CD4-positive, alpha-beta T cell (primary cell): ENCODE measurements around the gene RARA. TPM values are rescaled to one million over a fixed set of nuclear protein-coding genes. Genes with fewer than 3 reads are reported as not detected.

Source experiments
- ATAC-seq: fragments of 200-7000 bp; cut with Tn5 transposase; one replicate; pipeline ENCODE4 v1.10.0; 2022; ENCODE audit warnings: mild to moderate bottlenecking; ENCODE audit not compliant: poor library complexity
- CTCF ChIA-PET: fragments of 350-600 bp; sonication (Branson Sonifier 250); formaldehyde crosslinking; loops from one replicate; lab custom pipeline; 2021; ENCODE audit warnings: antibody characterized with exemption, inconsistent platforms; lab: Charles Lee
- POLR2A ChIA-PET: fragments of 350-600 bp; sonication (Branson Sonifier 250); formaldehyde crosslinking; loops from one replicate; lab custom pipeline; 2021; ENCODE audit warnings: antibody characterized with exemption, inconsistent platforms; lab: Charles Lee
- DNase-seq, 14 experiments: peaks; one replicate each; pipeline ENCODE4 v3.0.0-alpha.2; 2013 to 2020; ENCODE audit warnings: mixed read lengths in 2 of 14
- H3K27ac ChIP-seq, 2 donors: one replicate each; pipeline versions ENCODE4 v1.5.1 to v1.7.0; 2013; ENCODE audit warnings: low read length in 2 of 2, low read depth in 1 of 2, mild to moderate bottlenecking in 1 of 2
- H3K27me3 ChIP-seq, 2 experiments: 1 replicate in 1 of 2; 2 replicates in 1 of 2; pipeline versions ENCODE4 v1.6.1 to v1.7.0; 2013; ENCODE audit warnings: low read length in 2 of 2, control low read depth in 1 of 2, mild to moderate bottlenecking in 1 of 2, moderate library complexity in 1 of 2; ENCODE audit not compliant: insufficient read depth in 2 of 2, control insufficient read depth in 1 of 2
- H3K36me3 ChIP-seq: one replicate; pipeline ENCODE4 v1.6.1; 2013; ENCODE audit warnings: low read length, control low read depth; ENCODE audit not compliant: insufficient read depth
- H3K4me1 ChIP-seq: one replicate; pipeline ENCODE4 v1.6.1; 2013; ENCODE audit warnings: low read length, control low read depth; ENCODE audit not compliant: insufficient read depth
- H3K4me3 ChIP-seq: one replicate; pipeline ENCODE4 v1.5.1; 2013; ENCODE audit warnings: mild to moderate bottlenecking, low read length, moderate library complexity
- H3K9me3 ChIP-seq, 2 experiments: 1 replicate in 1 of 2; 2 replicates in 1 of 2; pipeline versions ENCODE4 v1.6.1 to v1.7.0; 2013; ENCODE audit warnings: low read length in 2 of 2, mild to moderate bottlenecking in 2 of 2, control low read depth in 1 of 2, moderate library complexity in 1 of 2; ENCODE audit not compliant: control insufficient read depth in 1 of 2, insufficient read depth in 1 of 2
- H3K27ac Mint-ChIP-seq: one replicate; pipeline ENCODE4 v1.8.0; 2020; ENCODE audit warnings: mixed read lengths
- H3K27me3 Mint-ChIP-seq: one replicate; pipeline ENCODE4 v1.8.0; 2021; ENCODE audit warnings: mixed read lengths
- H3K36me3 Mint-ChIP-seq: one replicate; pipeline ENCODE4 v1.8.0; 2021; ENCODE audit warnings: low read depth, mixed read lengths
- H3K4me1 Mint-ChIP-seq: one replicate; pipeline ENCODE4 v1.8.0; 2021; ENCODE audit warnings: low read depth, mixed read lengths
- H3K4me3 Mint-ChIP-seq: one replicate; pipeline ENCODE4 v1.8.0; 2020; ENCODE audit warnings: mild to moderate bottlenecking, mixed read lengths
- H3K9me3 Mint-ChIP-seq: one replicate; pipeline ENCODE4 v1.8.0; 2020; ENCODE audit warnings: mixed read lengths
- intact Hi-C, 2 experiments: fragments of 100-400 bp; cut with DNase I in 1 of 2; cut with micrococcal nuclease in 1 of 2; formaldehyde crosslinking; loops; one replicate each; pipeline versions ENCODE4 v1.15.1 to v1.9.0; 2023 to 2025; cut with DNase I, micrococcal nuclease
- total RNA-seq, 174 experiments: library from RNA in 2 of 174; stranded (reverse) in 2 of 174; gene quantifications; one replicate each; pipeline ENCODE4 v1.2.3 and lab custom pipeline; 2021 to 2026
- TF ChIP-seq, protein P1 (sequence below): fragments of 200-600 bp; IDR thresholded peaks from one replicate; pipeline ENCODE4 v1.8.0; 2022; ENCODE audit warnings: antibody characterized with exemption, mild to moderate bottlenecking

The RARA gene
- total RNA-seq, 2 experiments from 2014 or later: 114 to 115 TPM

DNA sequence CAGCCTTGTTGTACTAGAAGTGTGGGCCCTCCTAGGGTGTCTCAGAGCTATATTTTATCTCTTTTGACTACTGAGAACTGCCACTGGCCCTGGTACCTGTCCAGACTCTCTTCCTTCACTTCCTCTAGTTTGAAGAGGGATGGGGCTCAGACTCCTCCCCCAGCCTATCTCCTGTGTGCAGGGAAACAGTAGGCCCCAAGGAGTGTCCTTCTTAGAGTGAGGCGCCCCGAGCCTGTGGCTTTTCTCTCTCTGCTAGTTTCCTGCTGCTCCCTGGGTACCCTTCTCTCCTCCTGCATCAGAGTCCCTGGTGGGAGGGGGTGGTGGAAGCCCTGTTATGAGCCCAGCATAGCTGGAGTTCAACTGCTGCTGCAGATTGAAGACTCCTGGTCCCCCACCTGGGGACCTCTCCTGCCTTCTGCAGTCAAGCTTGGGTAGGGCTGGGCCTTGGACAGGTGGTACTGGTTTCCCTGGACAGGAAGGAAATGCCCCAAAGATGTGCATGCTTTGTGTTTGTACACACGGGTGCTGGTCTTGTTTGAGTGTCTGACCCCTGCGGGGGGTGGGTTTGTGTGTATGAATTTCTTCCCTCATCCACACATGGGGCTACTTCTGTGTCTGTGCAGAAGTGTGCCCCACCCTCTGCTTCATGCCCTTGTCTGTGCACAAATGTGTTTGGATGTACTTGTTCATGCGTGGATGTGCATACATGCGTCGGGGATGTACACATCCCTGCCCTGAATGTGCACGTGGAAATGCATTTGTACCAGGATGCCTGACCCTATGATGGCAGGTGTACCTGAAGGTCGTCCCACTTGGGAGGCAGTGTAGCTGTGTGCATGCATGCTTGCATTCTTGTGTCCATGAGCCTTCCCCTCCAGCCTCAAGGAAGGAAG lies 6.9 kb downstream of the RARA start:
- peaks cover 23% of the 10 kb centered on the region for H3K36me3 Mint-ChIP-seq
- Histone ChIP-seq H3K4me3 (no peak overlapping the region), H3K9me3 (no peaks in the 10 kb centered on the region), H3K27ac (no peak overlapping the region), H3K27me3 (no peaks in the 10 kb centered on the region), H3K4me1 (peaks cover 82% of the 10 kb centered on the region), H3K36me3 (no peaks in the 10 kb centered on the region)
- TF ChIP-seq, protein P1, sequence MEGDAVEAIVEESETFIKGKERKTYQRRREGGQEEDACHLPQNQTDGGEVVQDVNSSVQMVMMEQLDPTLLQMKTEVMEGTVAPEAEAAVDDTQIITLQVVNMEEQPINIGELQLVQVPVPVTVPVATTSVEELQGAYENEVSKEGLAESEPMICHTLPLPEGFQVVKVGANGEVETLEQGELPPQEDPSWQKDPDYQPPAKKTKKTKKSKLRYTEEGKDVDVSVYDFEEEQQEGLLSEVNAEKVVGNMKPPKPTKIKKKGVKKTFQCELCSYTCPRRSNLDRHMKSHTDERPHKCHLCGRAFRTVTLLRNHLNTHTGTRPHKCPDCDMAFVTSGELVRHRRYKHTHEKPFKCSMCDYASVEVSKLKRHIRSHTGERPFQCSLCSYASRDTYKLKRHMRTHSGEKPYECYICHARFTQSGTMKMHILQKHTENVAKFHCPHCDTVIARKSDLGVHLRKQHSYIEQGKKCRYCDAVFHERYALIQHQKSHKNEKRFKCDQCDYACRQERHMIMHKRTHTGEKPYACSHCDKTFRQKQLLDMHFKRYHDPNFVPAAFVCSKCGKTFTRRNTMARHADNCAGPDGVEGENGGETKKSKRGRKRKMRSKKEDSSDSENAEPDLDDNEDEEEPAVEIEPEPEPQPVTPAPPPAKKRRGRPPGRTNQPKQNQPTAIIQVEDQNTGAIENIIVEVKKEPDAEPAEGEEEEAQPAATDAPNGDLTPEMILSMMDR: no peak
- H3K27me3 Mint-ChIP-seq: no peaks in the 10 kb centered on the region
- peak in 1 of 14 experiments; percentile 22 for DNase-seq
- POLR2A ChIA-PET: interaction anchor here (1.1 to 4.2 kb wide), 5 partner anchors 7 to 164 kb away, joined by 3 to 34 read pairs (median 8); partner anchors contain the start of gene RARA
- no peaks in the 10 kb centered on the region for H3K9me3 Mint-ChIP-seq
- peak overlapping the region; percentile 74 for H3K4me3 Mint-ChIP-seq
- peak overlapping the region; percentile 18 for H3K27ac Mint-ChIP-seq
- CTCF ChIA-PET: interaction anchor here (1.0 to 2.9 kb wide), 6 partner anchors 13 to 102 kb away, joined by 3 to 27 read pairs (median 5); partner anchors contain the start of gene TOP2A
- no peak for ATAC-seq
- intact Hi-C loops: loop anchor here (2.0 kb wide), 2 partner anchors 13 to 27 kb away; no protein-coding TSS in a partner anchor
- H3K4me1 Mint-ChIP-seq: peaks cover 76% of the 10 kb centered on the region

DNA sequence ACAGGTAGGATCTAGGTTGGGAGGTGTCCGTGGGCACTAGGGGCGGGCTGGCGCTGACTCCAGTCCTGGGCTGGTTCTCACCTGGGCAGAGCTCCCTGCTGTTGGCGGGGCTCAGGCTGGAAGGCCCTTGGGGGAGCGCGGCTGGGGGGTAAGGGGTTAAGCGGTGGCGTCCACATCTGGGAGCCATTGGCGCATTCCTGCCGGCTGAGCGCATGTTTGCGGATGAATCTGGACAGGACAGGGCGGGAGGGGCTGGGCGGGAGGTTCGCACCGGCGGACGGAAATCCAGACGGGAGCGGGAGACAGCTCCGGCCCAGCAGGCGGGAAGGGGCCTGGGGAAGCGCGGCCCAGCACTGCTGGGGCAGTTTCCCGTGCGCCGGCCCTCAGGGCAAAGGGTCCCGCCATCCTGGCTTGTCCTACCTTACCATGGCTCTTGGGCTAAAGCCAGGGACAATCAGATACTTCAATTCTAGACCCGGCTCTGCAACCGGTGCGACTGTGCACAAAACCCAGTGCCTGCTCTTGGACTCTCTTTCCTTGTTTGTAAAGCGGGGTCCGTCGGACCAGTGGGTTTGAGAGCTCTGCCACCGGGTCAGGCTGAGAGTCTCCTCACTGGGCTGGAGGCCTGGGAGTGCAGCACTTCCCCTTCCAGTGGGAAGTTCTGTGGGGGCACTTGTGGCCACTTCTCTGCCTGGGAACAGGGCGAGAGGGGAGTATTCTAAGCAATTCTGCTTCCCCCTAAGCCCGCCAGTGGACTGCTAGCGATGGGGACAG lies 7.8 kb downstream of the RARA start:
- H3K4me3 Mint-ChIP-seq: peak overlapping the region; percentile 95
- Histone ChIP-seq H3K4me1 (peaks cover 82% of the 10 kb centered on the region), H3K9me3 (no peaks in the 10 kb centered on the region), H3K36me3 (no peaks in the 10 kb centered on the region), H3K27ac (no peak overlapping the region), H3K27me3 (no peaks in the 10 kb centered on the region), H3K4me3 (no peak overlapping the region)
- H3K4me1 Mint-ChIP-seq: peaks cover 76% of the 10 kb centered on the region
- H3K9me3 Mint-ChIP-seq: no peaks in the 10 kb centered on the region
- ATAC-seq (no peak), DNase-seq (no peak)
- intact Hi-C loops: loop anchor here (1.0 to 2.0 kb wide), 3 partner anchors 14 to 29 kb away; partner anchors contain the start of gene CDC6 (in 1 of the 2)
- H3K36me3 Mint-ChIP-seq: peaks cover 25% of the 10 kb centered on the region
- TF ChIP-seq, protein P1: no peak
- peak overlapping the region; percentile 99 for H3K27ac Mint-ChIP-seq
- ChIA-PET CTCF (interaction anchor here (0.6 to 4.7 kb wide), 16 partner anchors 9 to 263 kb away, joined by 3 to 30 read pairs (median 4); partner anchors contain the start of genes MED24 and TOP2A), POLR2A (interaction anchor here (0.8 to 4.2 kb wide), 14 partner anchors 9 to 1372 kb away, joined by 3 to 34 read pairs (median 5); partner anchors contain the start of genes EIF1 and RARA)
- H3K27me3 Mint-ChIP-seq: no peaks in the 10 kb centered on the region

DNA sequence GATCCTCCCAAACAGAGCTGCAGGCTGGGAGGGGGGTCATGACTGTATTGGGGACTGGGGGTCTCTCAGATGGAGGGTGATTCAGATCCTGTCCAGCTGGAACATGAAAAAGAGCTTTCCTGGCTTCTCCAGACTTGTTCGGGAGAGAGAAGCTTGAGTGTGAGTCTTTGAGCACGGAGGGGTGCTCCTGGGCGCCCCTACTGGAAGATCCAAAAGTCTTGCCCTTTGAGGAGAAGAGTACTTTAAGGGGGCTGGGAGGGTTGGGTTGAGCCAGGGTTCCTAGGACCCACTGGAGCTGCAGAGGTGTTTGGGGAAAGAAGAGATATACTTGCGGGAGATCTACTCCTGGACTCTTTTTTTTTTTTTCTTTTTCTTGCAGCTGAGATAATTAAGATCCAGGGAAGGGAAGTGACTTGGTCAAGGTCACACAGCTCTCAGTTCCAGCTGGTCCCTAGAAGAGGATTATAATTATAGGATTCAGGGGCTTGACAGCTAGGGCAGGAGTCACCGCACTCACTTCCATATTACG lies 8.4 kb downstream of the RARA start:
- Histone ChIP-seq H3K27ac (peak overlapping the region; percentile 99), H3K9me3 (no peaks in the 10 kb centered on the region), H3K4me3 (peak overlapping the region; percentile 96), H3K4me1 (peaks cover 82% of the 10 kb centered on the region), H3K27me3 (no peaks in the 10 kb centered on the region), H3K36me3 (no peaks in the 10 kb centered on the region)
- peak overlapping the region; percentile 95 for H3K4me3 Mint-ChIP-seq
- peaks cover 76% of the 10 kb centered on the region for H3K4me1 Mint-ChIP-seq
- peak in 10 of 14 experiments; percentile 31 to 74 (median 47) for DNase-seq
- TF ChIP-seq, protein P1: peak; percentile 66
- peak overlapping the region; percentile 99 for H3K27ac Mint-ChIP-seq
- no peaks in the 10 kb centered on the region for H3K9me3 Mint-ChIP-seq
- no peaks in the 10 kb centered on the region for H3K27me3 Mint-ChIP-seq
- peaks cover 32% of the 10 kb centered on the region for H3K36me3 Mint-ChIP-seq
- ChIA-PET CTCF (interaction anchor here (0.6 to 4.7 kb wide), 19 partner anchors 9 to 264 kb away, joined by 3 to 30 read pairs (median 4); partner anchors contain the start of genes MED24 and TOP2A), POLR2A (interaction anchor here (0.6 to 4.2 kb wide), 13 partner anchors 9 to 1673 kb away, joined by 3 to 34 read pairs (median 4); partner anchors contain the start of genes EIF1 and RARA)
- intact Hi-C loops: loop anchor here (1.0 to 2.0 kb wide), 3 partner anchors 15 to 30 kb away; partner anchors contain the start of gene CDC6 (in 1 of the 2)
- ATAC-seq: no peak
